Sigmoid colon (tissue), 7 donors: ENCODE results near the gene NOA1. TPM values are rescaled to one million over a fixed set of nuclear protein-coding genes. Genes with fewer than 3 reads are reported as not detected.
"Not testable (repeated sequence)": the region's sequence is repeated elsewhere in the genome, so short reads cannot be mapped to it uniquely, and the experiment has no call there.

Experiments used
- DNase-seq: peaks from one replicate; pipeline ENCODE4 v3.0.0-alpha.2; 2019
- H3K27ac ChIP-seq, 4 donors: fragments of 200-600 bp; sonication (generic); one replicate each; pipeline ENCODE4 v1.5.1; 2016 to 2019; ENCODE audit warnings: mild to moderate bottlenecking in 1 of 4
- H3K27me3 ChIP-seq, 3 donors: fragments of 200-600 bp; sonication (generic); one replicate each; pipeline ENCODE4 v1.5.1; 2019; ENCODE audit warnings: mild to moderate bottlenecking in 1 of 3
- H3K36me3 ChIP-seq, 4 donors: fragments of 200-600 bp; sonication (generic); one replicate each; pipeline ENCODE4 v1.5.1; 2016 to 2019
- H3K4me1 ChIP-seq, 4 donors: fragments of 200-600 bp; sonication (generic); one replicate each; pipeline ENCODE4 v1.5.1; 2017 to 2019
- H3K4me3 ChIP-seq, 4 donors: fragments of 200-600 bp; sonication (generic); one replicate each; pipeline ENCODE4 v1.5.1; 2017 to 2019; ENCODE audit warnings: mild to moderate bottlenecking in 2 of 4, moderate library complexity in 1 of 4
- H3K9me3 ChIP-seq, 4 donors: fragments of 200-600 bp in 3 of 4; sonication (generic) in 3 of 4; one replicate each; pipeline versions ENCODE4 v1.5.1 to v1.6.1; 2013 to 2019
- CTCF ChIP-seq, 4 experiments: fragments of 450-650 bp in 3 of 4; fragments of 200-600 bp in 1 of 4; IDR thresholded peaks; one replicate each; pipeline ENCODE4 v1.5.1; 2016 to 2019; ENCODE audit warnings: antibody characterized with exemption in 4 of 4, mild to moderate bottlenecking in 3 of 4, moderate library complexity in 2 of 4
- EP300 ChIP-seq, 4 donors: sonication (generic); formaldehyde crosslinking; IDR thresholded peaks; one replicate each; pipeline ENCODE4 v1.6.1; 2017; ENCODE audit warnings: antibody characterized with exemption in 4 of 4
- POLR2A ChIP-seq, 2 donors: fragments of 450-650 bp; IDR thresholded peaks; one replicate each; pipeline ENCODE4 v1.6.1; 2016; ENCODE audit warnings: antibody characterized with exemption in 2 of 2, mild to moderate bottlenecking in 2 of 2, moderate library complexity in 2 of 2
- POLR2AphosphoS5 ChIP-seq, 4 donors: sonication (generic); formaldehyde crosslinking; IDR thresholded peaks; one replicate each; pipeline ENCODE4 v1.6.1; 2017; ENCODE audit warnings: antibody characterized with exemption in 4 of 4
- WGBS, 2 donors: extraction: QIAGEN DNeasy Blood & Tissue Kit; methylation state at CpG; one replicate each; pipeline ENCODE4 v1.1.7; 2013; 5-methylcytosine and 5-hydroxymethylcytosine counted together
- intact Hi-C: fragments of 100-400 bp; cut with DNase I; formaldehyde crosslinking; loops from one replicate; pipeline ENCODE4 v1.15.1; 2023
- polyA plus RNA-seq, 3 donors: library from polyadenylated mRNA; stranded (reverse); fragments of 200-250 nt; gene quantifications; one replicate each; pipeline ENCODE4 v1.2.3, GENCODE V29; 2013
- total RNA-seq, 4 donors: library from RNA; depleted of rRNA; stranded (reverse); fragments of >200 nt; gene quantifications; one replicate each; pipeline ENCODE4 v1.1.0, GENCODE V29; 2016
- donor health status: healthy with polysubstance abuse.
- donor health status: Bipolar disorder and iron deficiency.
- donor health status: healthy.

NOA1 gene
- total and polyA plus RNA-seq, 7 donors = 13.9 to 37.4 (median 24.4) TPM

GRCh38 chr4:56941403-56941802, 36.0 kb downstream of the NOA1 start:
- WGBS, 2 donors = 76 to 77% methylated on average over 3 of the region's 3 CpGs
- no peak for TF ChIP-seq EP300 (IDR thresholded peaks at IDR 0.05)
- no peak for TF ChIP-seq POLR2A (IDR thresholded peaks at IDR 0.05)
- TF ChIP-seq CTCF (IDR thresholded peaks at IDR 0.05) = no peak
- TF ChIP-seq POLR2AphosphoS5 (IDR thresholded peaks at IDR 0.05) = no peak
- Histone ChIP-seq H3K27ac (no peak overlapping the region), H3K27me3 (no peaks in the 10 kb centered on the region), H3K4me3 (no peak overlapping the region), H3K4me1 (no peaks in the 10 kb centered on the region), H3K36me3 (peaks cover 0 to 27% (median 0%) of the 10 kb centered on the region in 4 donors), H3K9me3 (no peaks in the 10 kb centered on the region)
- intact Hi-C loops = no loop called here
- no peak for DNase-seq

- DNase-seq = no peak
- Histone ChIP-seq H3K9me3 (no peaks in the 10 kb centered on the region), H3K27me3 (no peaks in the 10 kb centered on the region), H3K36me3 (peaks cover 0 to 27% (median 0%) of the 10 kb centered on the region in 4 donors), H3K4me1 (no peaks in the 10 kb centered on the region), H3K4me3 (no peak overlapping the region), H3K27ac (no peak overlapping the region)
- TF ChIP-seq EP300 (IDR thresholded peaks at IDR 0.05) = no peak
- TF ChIP-seq CTCF (IDR thresholded peaks at IDR 0.05) = no peak
- no peak for TF ChIP-seq POLR2AphosphoS5 (IDR thresholded peaks at IDR 0.05)
- TF ChIP-seq POLR2A (IDR thresholded peaks at IDR 0.05) = no peak
- intact Hi-C loops = no loop called here
These were observed 36.4 kb downstream of the NOA1 start for GRCh38 chr4:56940971-56941370.

GRCh38 chr4:56940403-56940802, 37.0 kb downstream of the NOA1 start:
- no peak overlapping the region for H3K4me3 ChIP-seq
- no peaks in the 10 kb centered on the region for H3K27me3 ChIP-seq
- peaks cover 0 to 27% (median 0%) of the 10 kb centered on the region in 4 donors for H3K36me3 ChIP-seq
- 95 to 97% methylated on average over 12 of the region's 12 CpGs for WGBS, 2 donors
- H3K9me3 ChIP-seq = no peaks in the 10 kb centered on the region
- TF ChIP-seq EP300 (IDR thresholded peaks at IDR 0.05) (no peak), POLR2A (IDR thresholded peaks at IDR 0.05) (no peak), CTCF (IDR thresholded peaks at IDR 0.05) (no peak), POLR2AphosphoS5 (IDR thresholded peaks at IDR 0.05) (no peak)
- DNase-seq = no peak
- intact Hi-C loops = no loop called here
- H3K27ac ChIP-seq = no peak overlapping the region
- no peaks in the 10 kb centered on the region for H3K4me1 ChIP-seq

- H3K4me1 ChIP-seq, DNase-seq, H3K9me3 ChIP-seq, H3K27ac ChIP-seq, H3K4me3 ChIP-seq, H3K27me3 ChIP-seq, intact Hi-C loops: not testable (repeated sequence)
- 97 to 99% methylated on average over 14 of the region's 14 CpGs for WGBS, 2 donors
- H3K36me3 ChIP-seq = peaks cover 0 to 27% (median 0%) of the 10 kb centered on the region in 4 donors
These were observed 37.6 kb downstream of the NOA1 start for GRCh38 chr4:56939826-56940225.

GRCh38 chr4:56937262-56937661, 40.1 kb downstream of the NOA1 start:
- no peak overlapping the region for H3K27ac ChIP-seq
- TF ChIP-seq CTCF (IDR thresholded peaks at IDR 0.05) (no peak), EP300 (IDR thresholded peaks at IDR 0.05) (no peak), POLR2A (IDR thresholded peaks at IDR 0.05) (no peak)
- H3K4me3 ChIP-seq = no peak overlapping the region
- H3K9me3 ChIP-seq = no peaks in the 10 kb centered on the region
- intact Hi-C loops = no loop called here
- DNase-seq = no peak
- H3K36me3 ChIP-seq = peaks cover 0 to 27% (median 0%) of the 10 kb centered on the region in 4 donors
- no peaks in the 10 kb centered on the region for H3K27me3 ChIP-seq
- H3K4me1 ChIP-seq = no peaks in the 10 kb centered on the region
- 93 to 94% methylated on average over 6 of the region's 6 CpGs for WGBS, 2 donors
